IMR-90 (cell line): ENCODE data around the gene ANKEF1. TPM values are rescaled to one million over a fixed set of nuclear protein-coding genes. Genes with fewer than 3 reads are reported as not detected.
A peak's percentile ranks its signal among the peaks of the same experiment; 100 is the strongest.

Experiments
- ATAC-seq: fragments of 200-7000 bp; cut with Tn5 transposase; 2 replicates; pipeline ENCODE4 v1.9.1; 2020; ENCODE audit warnings: low read depth, mild to moderate bottlenecking, moderate library complexity
- BruUV-seq: library from RNA; stranded (reverse); fragments of 400-500 nt; replicated peaks from 2 replicates; lab custom pipeline; 2021; lab: Mats Ljungman, UMichigan
- CTCF ChIA-PET: fragments of 300-600 bp; formaldehyde crosslinking; extraction: SDS; loops from one replicate; lab custom pipeline; 2021; ENCODE audit warnings: antibody characterized with exemption; lab: Yijun Ruan, JAX
- POLR2A ChIA-PET: fragments of 300-600 bp; sonication (Branson Sonifier 250); formaldehyde crosslinking; loops from one replicate; lab custom pipeline; 2022; ENCODE audit warnings: antibody characterized with exemption; ENCODE audit not compliant: unreplicated experiment; lab: Charles Lee
- DNase-seq: peaks from one replicate; pipeline ENCODE4 v3.0.0; 2013
- H2AFZ ChIP-seq: replicated peaks from 2 replicates; pipeline ENCODE3; 2013; ENCODE audit warnings: low read length, mild to moderate bottlenecking; ENCODE audit not compliant: poor library complexity
- H2AK5ac ChIP-seq: 2 replicates; pipeline ENCODE4 v1.6.1; 2013; ENCODE audit warnings: low read depth, low read length, inconsistent platforms
- H2AK9ac ChIP-seq: replicated peaks from 2 replicates; pipeline ENCODE3; 2013; ENCODE audit warnings: mild to moderate bottlenecking, low read depth, low read length, moderate library complexity; ENCODE audit not compliant: poor library complexity
- H2BK120ac ChIP-seq: 2 replicates; pipeline ENCODE4 v1.6.1; 2013; ENCODE audit warnings: low read depth, low read length, inconsistent platforms
- H2BK15ac ChIP-seq: 3 replicates; pipeline ENCODE4 v1.6.1; 2013; ENCODE audit warnings: low read depth, low read length, inconsistent platforms
- H2BK20ac ChIP-seq: 2 replicates; pipeline ENCODE4 v1.6.1; 2013; ENCODE audit warnings: low read depth, mild to moderate bottlenecking, inconsistent platforms, low read length, moderate library complexity
- H2BK5ac ChIP-seq: 2 replicates; pipeline ENCODE4 v1.6.1; 2013; ENCODE audit warnings: mild to moderate bottlenecking, low read depth, low read length, inconsistent platforms; ENCODE audit not compliant: poor library complexity, severe bottlenecking
- H3K14ac ChIP-seq: replicated peaks from 2 replicates; pipeline ENCODE4 v1.6.1; 2013; ENCODE audit warnings: low read depth, low read length, inconsistent platforms
- H3K18ac ChIP-seq: 2 replicates; pipeline ENCODE4 v1.6.1; 2013; ENCODE audit warnings: low read depth, low read length, control low read depth
- H3K23ac ChIP-seq: 2 replicates; pipeline ENCODE4 v1.6.1; 2013; ENCODE audit warnings: low read depth, low read length, inconsistent platforms
- H3K27ac ChIP-seq: 2 replicates; pipeline ENCODE4 v1.5.1; 2013; ENCODE audit warnings: mild to moderate bottlenecking, control low read depth, low read length; ENCODE audit not compliant: insufficient read depth
- H3K27me3 ChIP-seq: 2 replicates; pipeline ENCODE4 v1.6.1; 2013; ENCODE audit warnings: low read length; ENCODE audit not compliant: control insufficient read depth, insufficient read depth
- H3K36me3 ChIP-seq: 2 replicates; pipeline ENCODE4 v1.6.1; 2013; ENCODE audit warnings: low read length, mixed read lengths; ENCODE audit not compliant: control insufficient read depth, insufficient read depth
- H3K4ac ChIP-seq: 2 replicates; pipeline ENCODE4 v1.6.1; 2013; ENCODE audit warnings: low read depth, low read length, inconsistent platforms
- H3K4me1 ChIP-seq: 2 replicates; pipeline ENCODE4 v1.6.1; 2013; ENCODE audit warnings: low read length, mixed read lengths; ENCODE audit not compliant: control insufficient read depth, insufficient read depth
- H3K4me2 ChIP-seq: 2 replicates; pipeline ENCODE4 v1.6.1; 2013; ENCODE audit warnings: low read depth, mild to moderate bottlenecking, control low read depth, low read length, moderate library complexity
- H3K4me3 ChIP-seq: 2 replicates; pipeline ENCODE4 v1.5.1; 2013; ENCODE audit warnings: low read depth, mild to moderate bottlenecking, control low read depth, low read length, moderate library complexity; ENCODE audit not compliant: insufficient read depth
- H3K56ac ChIP-seq: 2 replicates; pipeline ENCODE4 v1.6.1; 2013; ENCODE audit warnings: low read length, inconsistent platforms; ENCODE audit not compliant: insufficient read depth; ENCODE audit errors: extremely low read depth
- H3K79me1 ChIP-seq, 2 experiments: 2 replicates each; pipeline ENCODE4 v1.6.1; 2013; ENCODE audit warnings: low read length in 2 of 2, inconsistent platforms in 1 of 2, low read depth in 1 of 2
- H3K9ac ChIP-seq: 2 replicates; pipeline ENCODE4 v1.6.1; 2013; ENCODE audit warnings: low read depth, low read length, control low read depth
- H3K9me1 ChIP-seq: 2 replicates; pipeline ENCODE4 v1.6.1; 2013; ENCODE audit warnings: low read length, inconsistent platforms; ENCODE audit not compliant: insufficient read depth
- H3K9me3 ChIP-seq: 2 replicates; pipeline ENCODE4 v1.6.1; 2013; ENCODE audit warnings: low read length; ENCODE audit not compliant: control insufficient read depth, insufficient read depth
- H4K20me1 ChIP-seq: 2 replicates; pipeline ENCODE4 v1.6.1; 2013; ENCODE audit warnings: low read length, inconsistent platforms; ENCODE audit not compliant: insufficient read depth
- H4K5ac ChIP-seq: 2 replicates; pipeline ENCODE4 v1.6.1; 2013; ENCODE audit warnings: mild to moderate bottlenecking, low read depth, low read length, control low read depth
- H4K8ac ChIP-seq, 2 experiments: 2 replicates each; pipeline ENCODE4 v1.6.1; 2013; ENCODE audit warnings: low read depth in 2 of 2, low read length in 2 of 2, control low read depth in 1 of 2, inconsistent platforms in 1 of 2
- H4K91ac ChIP-seq: 2 replicates; pipeline ENCODE4 v1.6.1; 2013; ENCODE audit warnings: low read depth, low read length, inconsistent platforms; ENCODE audit not compliant: insufficient read depth
- BHLHE40 ChIP-seq: fragments of 150-350 bp; IDR thresholded peaks from 2 replicates; pipeline ENCODE4 v1.6.1; 2016; ENCODE audit warnings: mild to moderate bottlenecking, low read depth, low read length
- CEBPB ChIP-seq: IDR thresholded peaks from 2 replicates; pipeline ENCODE4 v1.6.1; 2012; ENCODE audit warnings: low read depth, low read length, improper control_type of control experiment
- CHD1 ChIP-seq: IDR thresholded peaks from 2 replicates; pipeline ENCODE4 v1.6.1; 2012; ENCODE audit warnings: low read depth, low read length, improper control_type of control experiment
- FOS ChIP-seq: fragments of 150-350 bp; IDR thresholded peaks from 2 replicates; pipeline ENCODE4 v1.6.1; 2016; ENCODE audit warnings: low read depth, low read length
- MAFK ChIP-seq: IDR thresholded peaks from 2 replicates; pipeline ENCODE4 v1.6.1; 2012; ENCODE audit warnings: low read depth, low read length, improper control_type of control experiment
- MAZ ChIP-seq: IDR thresholded peaks from 2 replicates; pipeline ENCODE4 v1.6.1; 2012; ENCODE audit warnings: low read depth, mild to moderate bottlenecking, low read length, improper control_type of control experiment, moderate library complexity, borderline replicate concordance
- MXI1 ChIP-seq: IDR thresholded peaks from 2 replicates; pipeline ENCODE4 v1.6.1; 2012; ENCODE audit warnings: low read depth, mild to moderate bottlenecking, low read length, moderate library complexity, borderline replicate concordance
- NFE2L2 ChIP-seq: fragments of 150-350 bp; IDR thresholded peaks from 2 replicates; pipeline ENCODE4 v1.6.1; 2016; ENCODE audit warnings: low read depth, mild to moderate bottlenecking, low read length
- POLR2A ChIP-seq: IDR thresholded peaks from 2 replicates; pipeline ENCODE4 v1.6.1; 2012; ENCODE audit warnings: mild to moderate bottlenecking, low read depth, low read length
- RAD21 ChIP-seq: IDR thresholded peaks from 2 replicates; pipeline ENCODE4 v1.6.1; 2012; ENCODE audit warnings: low read length, improper control_type of control experiment
- RCOR1 ChIP-seq: IDR thresholded peaks from 2 replicates; pipeline ENCODE4 v1.6.1; 2012; ENCODE audit warnings: mild to moderate bottlenecking, low read length, improper control_type of control experiment; ENCODE audit not compliant: insufficient replicate concordance
- RFX5 ChIP-seq: IDR thresholded peaks from 2 replicates; pipeline ENCODE4 v1.8.0; 2012; ENCODE audit warnings: low read depth, mild to moderate bottlenecking, low read length, moderate library complexity
- SMC3 ChIP-seq: fragments of 150-350 bp; IDR thresholded peaks from 2 replicates; pipeline ENCODE4 v1.6.1; 2016; ENCODE audit warnings: low read depth, mild to moderate bottlenecking, antibody characterized with exemption, low read length, moderate library complexity
- WGBS, 2 experiments: methylation state at CpG; one replicate each; pipeline versions ENCODE4 v1.1.5 to v1.1.7; 2013; ENCODE audit warnings: missing lambda C conversion rate in 2 of 2; ENCODE audit not compliant: insufficient read length in 1 of 2; ENCODE audit errors: extremely low coverage in 2 of 2; 5-methylcytosine and 5-hydroxymethylcytosine counted together
- dilution Hi-C: fragments of 300-500 bp; cut with HindIII; formaldehyde crosslinking; loops from one replicate; pipeline ENCODE4 v1.14.3; 2018; ENCODE audit warnings: low sequenced_read_pairs; ENCODE audit not compliant: unreplicated experiment
- in situ Hi-C: fragments of 300-500 bp; cut with MboI; formaldehyde crosslinking; loops from 3 replicates; pipeline ENCODE4 v1.14.3; 2019; ENCODE audit warnings: low sequenced_read_pairs, inconsistent platforms, mixed read lengths
- intact Hi-C: fragments of 100-400 bp; cut with micrococcal nuclease; formaldehyde crosslinking; loops from 2 replicates; pipeline ENCODE4 v1.10.0; 2022
- polyA plus RNA-seq, 3 experiments: library from polyadenylated mRNA; depleted of rRNA; stranded (reverse); fragments of >200 nt; gene quantifications; 2 replicates each; pipeline ENCODE4 v1.2.3, GENCODE V29; 2012; ENCODE audit warnings: low replicate concordance in 1 of 3
- total RNA-seq: library from RNA; depleted of rRNA; stranded (reverse); fragments of >200 nt; gene quantifications from 2 replicates; pipeline ENCODE4 v1.2.3, GENCODE V29; 2012
- TF ChIP-seq, protein P1 (sequence below): fragments of 150-350 bp; IDR thresholded peaks from 2 replicates; pipeline ENCODE4 v1.6.1; 2016; ENCODE audit warnings: low read depth, mild to moderate bottlenecking, low read length, moderate library complexity, borderline replicate concordance
- TF ChIP-seq, protein P2 (sequence below): conservative IDR thresholded peaks from 2 replicates; pipeline ENCODE4 v1.5.1; 2012; ENCODE audit warnings: mild to moderate bottlenecking, low read depth, low read length, improper control_type of control experiment

The ANKEF1 gene
- total and polyA plus RNA-seq, 2 of the 4 experiments (the other 2 are of a cell fraction): 0.31 to 0.54 TPM

DNA sequence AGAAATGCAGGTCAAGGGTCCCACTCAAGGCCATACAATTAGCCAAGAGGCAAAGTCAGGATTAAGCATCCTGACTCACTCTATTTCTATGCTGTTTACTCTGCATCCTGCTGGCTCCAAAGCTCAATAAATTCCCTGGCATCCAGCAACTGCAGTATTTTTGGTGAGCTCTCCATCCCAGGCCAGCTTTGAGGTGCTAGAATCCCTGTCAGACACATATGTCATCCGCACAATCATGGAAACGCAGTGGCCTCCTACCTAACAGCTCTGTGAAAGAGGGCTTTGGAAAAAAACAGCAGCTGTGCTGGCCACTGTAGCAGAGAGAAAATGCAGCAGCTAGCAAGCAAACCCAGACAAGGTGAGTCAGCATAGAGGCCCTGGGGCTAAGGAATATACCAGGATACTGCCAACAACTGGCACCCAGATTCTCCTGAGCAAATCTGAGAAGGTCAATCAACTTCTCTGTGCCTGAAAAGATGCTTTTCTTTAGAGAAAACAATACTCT, 58.4 kb downstream of the ANKEF1 start:
- no peak overlapping the region for H4K5ac ChIP-seq
- H3K4me1 ChIP-seq: peaks cover 1% of the 10 kb centered on the region; the same call in 1 of the 2 replicates
- dilution Hi-C loops: no loop called here
- H3K4me2 ChIP-seq: no peak overlapping the region
- H2BK20ac ChIP-seq: peak overlapping the region; percentile 33; the same call in 1 of the 2 replicates
- no peak overlapping the region for H2AK9ac ChIP-seq
- H3K18ac ChIP-seq: no peak overlapping the region
- H3K9me3 ChIP-seq: no peaks in the 10 kb centered on the region
- no peak overlapping the region for H3K27ac ChIP-seq
- no peak overlapping the region for H2AFZ ChIP-seq
- TF ChIP-seq RFX5 (no peak), POLR2A (no peak), MAFK (no peak), FOS (no peak), BHLHE40 (no peak), SMC3 (no peak), MAZ (no peak), RAD21 (no peak), NFE2L2 (no peak), RCOR1 (no peak), MXI1 (no peak), CEBPB (no peak), CHD1 (no peak)
- TF ChIP-seq, protein P1, sequence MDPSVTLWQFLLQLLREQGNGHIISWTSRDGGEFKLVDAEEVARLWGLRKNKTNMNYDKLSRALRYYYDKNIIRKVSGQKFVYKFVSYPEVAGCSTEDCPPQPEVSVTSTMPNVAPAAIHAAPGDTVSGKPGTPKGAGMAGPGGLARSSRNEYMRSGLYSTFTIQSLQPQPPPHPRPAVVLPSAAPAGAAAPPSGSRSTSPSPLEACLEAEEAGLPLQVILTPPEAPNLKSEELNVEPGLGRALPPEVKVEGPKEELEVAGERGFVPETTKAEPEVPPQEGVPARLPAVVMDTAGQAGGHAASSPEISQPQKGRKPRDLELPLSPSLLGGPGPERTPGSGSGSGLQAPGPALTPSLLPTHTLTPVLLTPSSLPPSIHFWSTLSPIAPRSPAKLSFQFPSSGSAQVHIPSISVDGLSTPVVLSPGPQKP: no peak
- TF ChIP-seq, protein P2, sequence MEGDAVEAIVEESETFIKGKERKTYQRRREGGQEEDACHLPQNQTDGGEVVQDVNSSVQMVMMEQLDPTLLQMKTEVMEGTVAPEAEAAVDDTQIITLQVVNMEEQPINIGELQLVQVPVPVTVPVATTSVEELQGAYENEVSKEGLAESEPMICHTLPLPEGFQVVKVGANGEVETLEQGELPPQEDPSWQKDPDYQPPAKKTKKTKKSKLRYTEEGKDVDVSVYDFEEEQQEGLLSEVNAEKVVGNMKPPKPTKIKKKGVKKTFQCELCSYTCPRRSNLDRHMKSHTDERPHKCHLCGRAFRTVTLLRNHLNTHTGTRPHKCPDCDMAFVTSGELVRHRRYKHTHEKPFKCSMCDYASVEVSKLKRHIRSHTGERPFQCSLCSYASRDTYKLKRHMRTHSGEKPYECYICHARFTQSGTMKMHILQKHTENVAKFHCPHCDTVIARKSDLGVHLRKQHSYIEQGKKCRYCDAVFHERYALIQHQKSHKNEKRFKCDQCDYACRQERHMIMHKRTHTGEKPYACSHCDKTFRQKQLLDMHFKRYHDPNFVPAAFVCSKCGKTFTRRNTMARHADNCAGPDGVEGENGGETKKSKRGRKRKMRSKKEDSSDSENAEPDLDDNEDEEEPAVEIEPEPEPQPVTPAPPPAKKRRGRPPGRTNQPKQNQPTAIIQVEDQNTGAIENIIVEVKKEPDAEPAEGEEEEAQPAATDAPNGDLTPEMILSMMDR: no peak
- H2BK5ac ChIP-seq: no peak overlapping the region
- no peaks in the 10 kb centered on the region for H3K79me1 ChIP-seq
- CTCF ChIA-PET: interaction anchor here (0.7 to 1.7 kb wide), 2 partner anchors 44 to 115 kb away, joined by 3 to 6 read pairs; no protein-coding TSS in a partner anchor
- in situ Hi-C loops: loop anchor here (5.0 kb wide), 1 partner anchor 116 kb away; no protein-coding TSS in a partner anchor
- no peaks in the 10 kb centered on the region for H3K9me1 ChIP-seq
- no peak overlapping the region for H3K4me3 ChIP-seq
- H3K36me3 ChIP-seq: no peaks in the 10 kb centered on the region
- POLR2A ChIA-PET: interaction anchor here (0.6 kb wide), 1 partner anchor 299 kb away, joined by 9 read pairs; no protein-coding TSS in a partner anchor
- no peaks in the 10 kb centered on the region for H4K20me1 ChIP-seq
- H2AK5ac ChIP-seq: no peak overlapping the region
- no peak overlapping the region for H4K91ac ChIP-seq
- no peak overlapping the region for H3K9ac ChIP-seq
- WGBS, 2 experiments: no CpG with 5 or more reads among the region's 2 CpGs
- intact Hi-C loops: loop anchor here (1.0 to 5.0 kb wide), 2 partner anchors 125 to 264 kb away; partner anchors contain the start of gene SNAP25
- no peak overlapping the region for H3K56ac ChIP-seq
- no peak overlapping the region for H2BK15ac ChIP-seq
- DNase-seq (peak; percentile 57), ATAC-seq (peak; percentile 77)
- H3K4ac ChIP-seq: peak overlapping the region; percentile 12; the same call in 1 of the 2 replicates
- H3K27me3 ChIP-seq: no peaks in the 10 kb centered on the region
- no peak overlapping the region for H3K23ac ChIP-seq
- H4K8ac ChIP-seq: no peak overlapping the region
- BruUV-seq: no TSS peak
- no peak overlapping the region for H2BK120ac ChIP-seq
- no peak overlapping the region; the same call in 1 of the 2 replicates for H3K14ac ChIP-seq
